HPDE6-E6E7 (cell line): Measurements from ENCODE around the gene ACTR1A.

Source experiments
- DNase-seq: peaks from one replicate; pipeline ENCODE4 v3.0.0; 2011; ENCODE audit warnings: missing footprints; ENCODE audit errors: extremely low spot score

ACTR1A gene

GRCh38 chr10:102485093-102485784 lies 17.3 kb downstream of the ACTR1A start:
- no peak for DNase-seq

GRCh38 chr10:102484021-102484420 lies 18.5 kb downstream of the ACTR1A start:
- DNase-seq = no peak

- DNase-seq = no peak
Observed at GRCh38 chr10:102480396-102480795, 22.1 kb downstream of the ACTR1A start.

- DNase-seq = no peak
Observed at GRCh38 chr10:102479651-102480050, 22.9 kb downstream of the ACTR1A start.

- no peak for DNase-seq
Observed at GRCh38 chr10:102476466-102477141, 25.9 kb downstream of the ACTR1A start.

- no peak for DNase-seq
Observed at GRCh38 chr10:102475451-102476040, 27.0 kb downstream of the ACTR1A start.

GRCh38 chr10:102473445-102474331 lies 28.8 kb downstream of the ACTR1A start:
- no peak for DNase-seq

GRCh38 chr10:102470579-102471546 lies 31.6 kb downstream of the ACTR1A start:
- no peak for DNase-seq

- no peak for DNase-seq
Observed at GRCh38 chr10:102468683-102469082, 33.8 kb downstream of the ACTR1A start.

- DNase-seq = no peak
Observed at GRCh38 chr10:102467971-102468438, 34.5 kb downstream of the ACTR1A start.

GRCh38 chr10:102467318-102467717 lies 35.2 kb downstream of the ACTR1A start:
- no peak for DNase-seq

- DNase-seq = no peak
Observed at GRCh38 chr10:102465466-102465865, 37.0 kb downstream of the ACTR1A start.

- no peak for DNase-seq
Observed at GRCh38 chr10:102463983-102464382, 38.5 kb downstream of the ACTR1A start.

GRCh38 chr10:102462512-102463054 lies 39.9 kb downstream of the ACTR1A start:
- DNase-seq = no peak

GRCh38 chr10:102461187-102462054 lies 41.1 kb downstream of the ACTR1A start:
- peak; percentile 99 for DNase-seq

GRCh38 chr10:102460836-102461186 lies 41.7 kb downstream of the ACTR1A start:
- no peak for DNase-seq

- no peak for DNase-seq
Observed at GRCh38 chr10:102458656-102459055, 43.9 kb downstream of the ACTR1A start.

GRCh38 chr10:102457591-102458150 lies 44.8 kb downstream of the ACTR1A start:
- no peak for DNase-seq

GRCh38 chr10:102455893-102456471 lies 46.5 kb downstream of the ACTR1A start:
- DNase-seq = no peak
